Mucosa of rectum (tissue), 2 donors: Measurements from ENCODE around the gene RFPL3.
"Not testable (repeated sequence)": the region's sequence is repeated elsewhere in the genome, so short reads cannot be mapped to it uniquely, and the experiment has no call there.

Experiments used
- H3K27ac ChIP-seq, 2 donors: one replicate each; pipeline ENCODE4 v1.7.0; 2013; ENCODE audit warnings: inconsistent platforms in 2 of 2, low read depth in 2 of 2, low read length in 2 of 2
- H3K27me3 ChIP-seq, 2 donors: one replicate each; pipeline ENCODE4 v1.7.0; 2013; ENCODE audit warnings: low read length in 2 of 2; ENCODE audit not compliant: control insufficient read depth in 2 of 2, insufficient read depth in 2 of 2
- H3K36me3 ChIP-seq, 2 donors: one replicate each; pipeline ENCODE4 v1.7.0; 2013; ENCODE audit warnings: low read length in 2 of 2; ENCODE audit not compliant: control insufficient read depth in 2 of 2, insufficient read depth in 2 of 2
- H3K4me1 ChIP-seq, 2 donors: one replicate each; pipeline ENCODE4 v1.7.0; 2013; ENCODE audit warnings: low read length in 2 of 2, mild to moderate bottlenecking in 1 of 2; ENCODE audit not compliant: control insufficient read depth in 2 of 2, insufficient read depth in 2 of 2
- H3K4me3 ChIP-seq, 2 donors: one replicate each; pipeline ENCODE4 v1.7.0; 2013; ENCODE audit warnings: low read length in 2 of 2
- H3K9ac ChIP-seq, 2 donors: one replicate each; pipeline ENCODE4 v1.7.0; 2013; ENCODE audit warnings: low read length in 2 of 2, low read depth in 1 of 2, mild to moderate bottlenecking in 1 of 2
- H3K9me3 ChIP-seq, 2 donors: one replicate each; pipeline ENCODE4 v1.7.0; 2013; ENCODE audit warnings: low read length in 2 of 2; ENCODE audit not compliant: control insufficient read depth in 2 of 2
- donor health status: healthy.
- donor health status: Normal muscosa, but diverticular disease.

The RFPL3 gene

GRCh38 chr22:32336121-32336603, 21.5 kb upstream of the RFPL3 start:
- no peaks in the 10 kb centered on the region for H3K9me3 ChIP-seq
- peaks cover 3 to 6% of the 10 kb centered on the region in 2 donors for H3K27me3 ChIP-seq
- H3K4me1 ChIP-seq: no peaks in the 10 kb centered on the region
- H3K36me3 ChIP-seq: no peaks in the 10 kb centered on the region
- no peak overlapping the region for H3K9ac ChIP-seq
- H3K4me3 ChIP-seq: no peak overlapping the region
- no peak overlapping the region for H3K27ac ChIP-seq

GRCh38 chr22:32336771-32337424, 20.8 kb upstream of the RFPL3 start:
- H3K9me3 ChIP-seq: no peaks in the 10 kb centered on the region
- no peak overlapping the region for H3K4me3 ChIP-seq
- no peaks in the 10 kb centered on the region for H3K4me1 ChIP-seq
- peaks cover 3 to 8% of the 10 kb centered on the region in 2 donors for H3K27me3 ChIP-seq
- no peaks in the 10 kb centered on the region for H3K36me3 ChIP-seq
- H3K9ac ChIP-seq: no peak overlapping the region
- no peak overlapping the region for H3K27ac ChIP-seq

GRCh38 chr22:32337425-32337824, 20.2 kb upstream of the RFPL3 start:
- not testable (repeated sequence) for H3K36me3 ChIP-seq, H3K4me1 ChIP-seq

GRCh38 chr22:32338757-32339156, 18.9 kb upstream of the RFPL3 start:
- Histone ChIP-seq H3K36me3 (no peaks in the 10 kb centered on the region), H3K9ac (no peak overlapping the region), H3K27me3 (peaks cover 3 to 7% of the 10 kb centered on the region in 2 donors), H3K4me3 (no peak overlapping the region), H3K4me1 (no peaks in the 10 kb centered on the region), H3K9me3 (no peaks in the 10 kb centered on the region), H3K27ac (no peak overlapping the region)

More at GRCh38 chr22:32337425-32337824, 20.2 kb upstream of the RFPL3 start:
- H3K27ac ChIP-seq, H3K9ac ChIP-seq, H3K9me3 ChIP-seq, H3K27me3 ChIP-seq, H3K4me3 ChIP-seq: not testable (repeated sequence)

GRCh38 chr22:32339190-32340012, 18.3 kb upstream of the RFPL3 start:
- no peak overlapping the region for H3K9ac ChIP-seq
- no peaks in the 10 kb centered on the region for H3K9me3 ChIP-seq
- H3K27ac ChIP-seq: no peak overlapping the region
- H3K4me3 ChIP-seq: no peak overlapping the region
- H3K4me1 ChIP-seq: no peaks in the 10 kb centered on the region
- H3K36me3 ChIP-seq: no peaks in the 10 kb centered on the region
- H3K27me3 ChIP-seq: peaks cover 3% of the 10 kb centered on the region in 2 donors

- no peaks in the 10 kb centered on the region for H3K4me1 ChIP-seq
- H3K27ac ChIP-seq: no peak overlapping the region
- H3K9me3 ChIP-seq: no peaks in the 10 kb centered on the region
- H3K9ac ChIP-seq: no peak overlapping the region
- peaks cover 3% of the 10 kb centered on the region in 2 donors for H3K27me3 ChIP-seq
- H3K4me3 ChIP-seq: no peak overlapping the region
- H3K36me3 ChIP-seq: no peaks in the 10 kb centered on the region
Measured at GRCh38 chr22:32340411-32340810, 17.3 kb upstream of the RFPL3 start.

GRCh38 chr22:32341122-32341740, 16.4 kb upstream of the RFPL3 start:
- Histone ChIP-seq H3K27ac (no peak overlapping the region), H3K4me1 (no peaks in the 10 kb centered on the region), H3K9me3 (no peaks in the 10 kb centered on the region), H3K36me3 (no peaks in the 10 kb centered on the region), H3K9ac (no peak overlapping the region), H3K4me3 (no peak overlapping the region), H3K27me3 (peaks cover 3% of the 10 kb centered on the region in 2 donors)

DNA sequence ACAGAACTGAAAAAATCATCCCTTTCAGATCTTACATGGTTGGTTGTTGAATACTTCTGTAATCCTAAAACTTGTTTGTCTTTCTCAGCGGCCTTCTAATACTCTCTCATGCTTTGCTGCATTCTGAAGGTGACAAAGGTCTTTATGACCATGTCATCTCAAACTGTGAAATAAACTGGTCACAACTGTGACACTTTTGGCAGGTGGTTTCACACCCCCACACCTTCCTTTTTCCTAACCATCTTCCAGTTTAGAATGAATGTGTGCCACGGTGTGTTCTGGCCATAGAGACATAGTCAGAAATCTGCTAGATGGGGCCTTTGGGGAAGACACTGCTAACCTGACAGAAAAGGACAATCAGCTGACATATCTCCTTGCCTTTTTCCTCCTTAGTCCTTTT, 14.7 kb upstream of the RFPL3 start:
- Histone ChIP-seq H3K27ac (no peak overlapping the region), H3K9me3 (no peaks in the 10 kb centered on the region), H3K4me1 (no peaks in the 10 kb centered on the region), H3K4me3 (no peak overlapping the region), H3K27me3 (peaks cover 0 to 3% of the 10 kb centered on the region in 2 donors), H3K36me3 (no peaks in the 10 kb centered on the region), H3K9ac (no peak overlapping the region)

DNA sequence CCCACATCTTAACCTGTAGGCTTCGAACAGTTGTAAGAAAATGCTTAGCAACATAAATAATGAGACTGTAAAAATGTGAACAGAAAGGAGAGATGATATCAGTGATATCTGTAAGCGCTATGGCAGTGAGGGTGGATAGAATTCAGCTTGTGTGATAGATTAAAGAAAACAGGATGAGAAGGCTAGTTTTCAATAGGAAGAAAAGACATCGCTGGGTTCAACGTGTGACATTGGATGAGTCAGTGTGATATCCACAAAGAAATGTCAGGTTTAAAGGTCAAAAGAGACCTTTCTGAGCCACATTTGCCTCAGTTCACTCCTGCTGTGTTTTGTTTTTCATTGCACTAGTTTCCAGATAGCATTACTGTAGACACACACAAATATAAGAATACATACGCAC, 13.7 kb upstream of the RFPL3 start:
- H3K27me3 ChIP-seq: peaks cover 0 to 3% of the 10 kb centered on the region in 2 donors
- no peaks in the 10 kb centered on the region for H3K4me1 ChIP-seq
- no peak overlapping the region for H3K9ac ChIP-seq
- no peaks in the 10 kb centered on the region for H3K9me3 ChIP-seq
- no peaks in the 10 kb centered on the region for H3K36me3 ChIP-seq
- H3K4me3 ChIP-seq: no peak overlapping the region
- no peak overlapping the region for H3K27ac ChIP-seq

GRCh38 chr22:32348031-32348611, 9.5 kb upstream of the RFPL3 start:
- H3K36me3 ChIP-seq: no peaks in the 10 kb centered on the region
- H3K4me1 ChIP-seq: no peaks in the 10 kb centered on the region
- no peaks in the 10 kb centered on the region for H3K27me3 ChIP-seq
- no peak overlapping the region for H3K27ac ChIP-seq
- H3K9me3 ChIP-seq: no peaks in the 10 kb centered on the region
- H3K4me3 ChIP-seq: no peak overlapping the region
- no peak overlapping the region for H3K9ac ChIP-seq
